ENCODE results near the gene PHLDB2. TPM values are rescaled to one million over a fixed set of nuclear protein-coding genes. Genes with fewer than 3 reads are reported as not detected.
"Not testable (repeated sequence)": the region's sequence is repeated elsewhere in the genome, so short reads cannot be mapped to it uniquely, and the experiment has no call there.

PHLDB2 gene
- total RNA-seq (2012; rRNA removed): 31.7 and 36.0 TPM in 2 replicates

GRCh38 chr3:111859061-111859973 lies at the start of gene PHLDB2:
PHLDB2 (plus strand) TSS chr3:111859265; CDS start chr3:111884078, 24,813 bp downstream.
- Histone ChIP-seq H3K27me3 (ENCODE audit: control insufficient read depth, insufficient read depth, low read length) (no peaks in the 10 kb centered on the region), H3K9ac (ENCODE audit: low read depth, low read length) (peak within 1 kb of the TSS; percentile 93), H3K4me3 (ENCODE audit: low read length) (peak within 1 kb of the TSS; percentile 72), H3K9me3 (replicated peaks; ENCODE audit: low read length) (no peaks in the 10 kb centered on the region), H3K4me2 (ENCODE audit: low read length) (peak within 1 kb of the TSS; percentile 94), H3K36me3 (ENCODE audit: insufficient read depth, low read length) (no peaks in the 10 kb centered on the region), H3K4me1 (ENCODE audit: control insufficient read depth, insufficient read depth, low read length) (peaks cover 39% of the 10 kb centered on the region)

- no peaks in the 10 kb centered on the region for H3K36me3 ChIP-seq (ENCODE audit: insufficient read depth, low read length)
- no peak overlapping the region for H3K4me3 ChIP-seq (ENCODE audit: low read length)
- H3K27me3 ChIP-seq (ENCODE audit: control insufficient read depth, insufficient read depth, low read length): no peaks in the 10 kb centered on the region
- H3K9me3 ChIP-seq (replicated peaks; ENCODE audit: low read length): no peaks in the 10 kb centered on the region
- peak overlapping the region; percentile 35 for H3K9ac ChIP-seq (ENCODE audit: low read depth, low read length)
- peak overlapping the region; percentile 51 for H3K4me2 ChIP-seq (ENCODE audit: low read length)
- H3K4me1 ChIP-seq (ENCODE audit: control insufficient read depth, insufficient read depth, low read length): peaks cover 53% of the 10 kb centered on the region
Measured at GRCh38 chr3:111810909-111811308, 48.2 kb upstream of the PHLDB2 start.

DNA sequence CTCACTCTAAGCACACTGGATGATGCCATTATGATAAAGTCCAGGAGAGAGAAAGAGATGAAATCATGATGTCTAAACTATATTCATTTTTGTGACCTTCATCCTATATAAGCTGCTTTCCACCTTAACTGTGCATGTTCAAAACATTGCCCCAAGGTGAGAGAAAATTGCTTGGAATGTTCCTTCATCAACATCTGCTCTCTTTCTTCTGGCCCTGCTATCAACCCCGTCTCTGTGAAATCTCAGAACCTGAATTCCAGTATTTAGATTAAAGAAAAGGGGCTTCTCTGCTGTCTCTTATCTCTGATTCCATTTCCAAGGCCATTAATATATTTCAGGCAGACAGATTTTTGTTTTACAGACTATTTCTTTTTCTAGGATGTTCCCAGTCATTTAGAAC lies 47.3 kb upstream of the PHLDB2 start:
- H3K4me1 ChIP-seq (ENCODE audit: control insufficient read depth, insufficient read depth, low read length): peaks cover 53% of the 10 kb centered on the region
- H3K27me3 ChIP-seq (ENCODE audit: control insufficient read depth, insufficient read depth, low read length): no peaks in the 10 kb centered on the region
- no peaks in the 10 kb centered on the region for H3K9me3 ChIP-seq (replicated peaks; ENCODE audit: low read length)
- H3K36me3 ChIP-seq (ENCODE audit: insufficient read depth, low read length): no peaks in the 10 kb centered on the region
- no peak overlapping the region for H3K9ac ChIP-seq (ENCODE audit: low read depth, low read length)
- no peak overlapping the region for H3K4me3 ChIP-seq (ENCODE audit: low read length)
- H3K4me2 ChIP-seq (ENCODE audit: low read length): no peak overlapping the region

GRCh38 chr3:111812701-111813100 lies 46.4 kb upstream of the PHLDB2 start:
- no peaks in the 10 kb centered on the region for H3K36me3 ChIP-seq (ENCODE audit: insufficient read depth, low read length)
- no peaks in the 10 kb centered on the region for H3K27me3 ChIP-seq (ENCODE audit: control insufficient read depth, insufficient read depth, low read length)
- H3K4me1 ChIP-seq (ENCODE audit: control insufficient read depth, insufficient read depth, low read length): peaks cover 53% of the 10 kb centered on the region
- H3K9me3 ChIP-seq (replicated peaks; ENCODE audit: low read length): no peaks in the 10 kb centered on the region
- no peak overlapping the region for H3K9ac ChIP-seq (ENCODE audit: low read depth, low read length)
- H3K4me3 ChIP-seq (ENCODE audit: low read length): no peak overlapping the region
- no peak overlapping the region for H3K4me2 ChIP-seq (ENCODE audit: low read length)

- no peaks in the 10 kb centered on the region for H3K9me3 ChIP-seq (replicated peaks; ENCODE audit: low read length)
- no peaks in the 10 kb centered on the region for H3K36me3 ChIP-seq (ENCODE audit: insufficient read depth, low read length)
- no peak overlapping the region for H3K4me3 ChIP-seq (ENCODE audit: low read length)
- H3K27me3 ChIP-seq (ENCODE audit: control insufficient read depth, insufficient read depth, low read length): no peaks in the 10 kb centered on the region
- H3K4me1 ChIP-seq (ENCODE audit: control insufficient read depth, insufficient read depth, low read length): peaks cover 46% of the 10 kb centered on the region
- no peak overlapping the region for H3K4me2 ChIP-seq (ENCODE audit: low read length)
- no peak overlapping the region for H3K9ac ChIP-seq (ENCODE audit: low read depth, low read length)
Measured at GRCh38 chr3:111813441-111813840, 45.6 kb upstream of the PHLDB2 start.

DNA sequence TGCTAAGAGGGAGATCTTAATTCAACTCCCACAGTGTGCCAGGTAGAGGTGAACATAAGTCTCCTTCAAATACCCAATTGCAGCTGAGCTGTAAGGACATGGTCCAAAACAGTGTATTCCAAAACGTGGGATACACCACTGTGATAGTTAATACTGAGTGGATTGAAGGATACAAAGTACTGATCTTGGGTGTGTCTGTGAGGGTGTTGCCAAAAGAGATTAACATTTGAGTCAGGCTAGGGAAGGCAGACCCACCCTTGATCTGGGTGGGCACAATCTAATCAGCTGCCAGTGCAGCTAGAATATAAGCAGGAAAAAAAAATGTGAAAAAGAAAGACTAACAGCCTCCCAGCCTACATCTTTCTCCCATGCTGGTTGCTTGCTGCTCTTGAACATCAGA lies 45.1 kb upstream of the PHLDB2 start:
- Histone ChIP-seq H3K9me3 (replicated peaks; ENCODE audit: low read length) (no peaks in the 10 kb centered on the region), H3K27me3 (ENCODE audit: control insufficient read depth, insufficient read depth, low read length) (no peaks in the 10 kb centered on the region), H3K9ac (ENCODE audit: low read depth, low read length) (no peak overlapping the region), H3K4me2 (ENCODE audit: low read length) (no peak overlapping the region), H3K36me3 (ENCODE audit: insufficient read depth, low read length) (no peaks in the 10 kb centered on the region), H3K4me3 (ENCODE audit: low read length) (no peak overlapping the region), H3K4me1 (ENCODE audit: control insufficient read depth, insufficient read depth, low read length) (peaks cover 40% of the 10 kb centered on the region)

- H3K36me3 ChIP-seq (ENCODE audit: insufficient read depth, low read length); H3K9me3 ChIP-seq (replicated peaks; ENCODE audit: low read length); H3K27me3 ChIP-seq (ENCODE audit: control insufficient read depth, insufficient read depth, low read length); H3K4me2 ChIP-seq (ENCODE audit: low read length); H3K4me3 ChIP-seq (ENCODE audit: low read length); H3K9ac ChIP-seq (ENCODE audit: low read depth, low read length): not testable (repeated sequence)
- peaks cover 12% of the 10 kb centered on the region for H3K4me1 ChIP-seq (ENCODE audit: control insufficient read depth, insufficient read depth, low read length)
Measured at GRCh38 chr3:111816771-111817170, 42.3 kb upstream of the PHLDB2 start.

DNA sequence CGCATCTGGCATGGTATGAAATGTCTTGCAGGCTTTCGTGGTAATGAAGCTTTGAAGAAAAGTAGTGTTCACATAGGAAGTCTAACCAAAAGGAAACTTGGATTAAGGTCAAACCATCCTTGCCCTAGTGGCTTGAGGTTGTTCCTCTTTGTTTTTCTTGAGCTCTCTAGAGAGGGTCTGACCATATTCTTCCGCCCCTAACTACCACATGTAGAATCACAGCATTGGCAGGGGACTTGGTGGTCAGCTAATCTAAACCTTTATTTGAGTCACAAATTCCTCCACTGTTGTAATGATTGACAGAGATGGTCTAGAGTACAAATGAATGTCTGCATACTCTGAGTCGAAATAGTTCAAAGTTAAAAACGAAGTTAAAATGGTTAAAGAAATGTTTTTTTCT lies 39.1 kb upstream of the PHLDB2 start:
- H3K36me3 ChIP-seq (ENCODE audit: insufficient read depth, low read length): no peaks in the 10 kb centered on the region
- no peaks in the 10 kb centered on the region for H3K9me3 ChIP-seq (replicated peaks; ENCODE audit: low read length)
- H3K9ac ChIP-seq (ENCODE audit: low read depth, low read length): no peak overlapping the region
- H3K4me1 ChIP-seq (ENCODE audit: control insufficient read depth, insufficient read depth, low read length): no peaks in the 10 kb centered on the region
- H3K4me3 ChIP-seq (ENCODE audit: low read length): no peak overlapping the region
- no peak overlapping the region for H3K4me2 ChIP-seq (ENCODE audit: low read length)
- H3K27me3 ChIP-seq (ENCODE audit: control insufficient read depth, insufficient read depth, low read length): no peaks in the 10 kb centered on the region

GRCh38 chr3:111820651-111821050 lies 38.4 kb upstream of the PHLDB2 start:
- H3K36me3 ChIP-seq (ENCODE audit: insufficient read depth, low read length): no peaks in the 10 kb centered on the region
- no peaks in the 10 kb centered on the region for H3K9me3 ChIP-seq (replicated peaks; ENCODE audit: low read length)
- H3K4me3 ChIP-seq (ENCODE audit: low read length): no peak overlapping the region
- H3K27me3 ChIP-seq (ENCODE audit: control insufficient read depth, insufficient read depth, low read length): no peaks in the 10 kb centered on the region
- no peak overlapping the region for H3K9ac ChIP-seq (ENCODE audit: low read depth, low read length)
- H3K4me1 ChIP-seq (ENCODE audit: control insufficient read depth, insufficient read depth, low read length): no peaks in the 10 kb centered on the region
- H3K4me2 ChIP-seq (ENCODE audit: low read length): no peak overlapping the region

- H3K4me3 ChIP-seq (ENCODE audit: low read length): no peak overlapping the region
- H3K36me3 ChIP-seq (ENCODE audit: insufficient read depth, low read length): no peaks in the 10 kb centered on the region
- H3K4me2 ChIP-seq (ENCODE audit: low read length): no peak overlapping the region
- no peaks in the 10 kb centered on the region for H3K4me1 ChIP-seq (ENCODE audit: control insufficient read depth, insufficient read depth, low read length)
- no peak overlapping the region for H3K9ac ChIP-seq (ENCODE audit: low read depth, low read length)
- H3K27me3 ChIP-seq (ENCODE audit: control insufficient read depth, insufficient read depth, low read length): no peaks in the 10 kb centered on the region
- H3K9me3 ChIP-seq (replicated peaks; ENCODE audit: low read length): no peaks in the 10 kb centered on the region
Measured at GRCh38 chr3:111821891-111822290, 37.2 kb upstream of the PHLDB2 start.

- H3K36me3 ChIP-seq (ENCODE audit: insufficient read depth, low read length): no peaks in the 10 kb centered on the region
- H3K27me3 ChIP-seq (ENCODE audit: control insufficient read depth, insufficient read depth, low read length): no peaks in the 10 kb centered on the region
- no peak overlapping the region for H3K4me2 ChIP-seq (ENCODE audit: low read length)
- H3K4me3 ChIP-seq (ENCODE audit: low read length): no peak overlapping the region
- no peaks in the 10 kb centered on the region for H3K9me3 ChIP-seq (replicated peaks; ENCODE audit: low read length)
- H3K4me1 ChIP-seq (ENCODE audit: control insufficient read depth, insufficient read depth, low read length): no peaks in the 10 kb centered on the region
- H3K9ac ChIP-seq (ENCODE audit: low read depth, low read length): no peak overlapping the region
Measured at GRCh38 chr3:111822804-111823203, 36.3 kb upstream of the PHLDB2 start.

GRCh38 chr3:111823341-111823855 lies 35.7 kb upstream of the PHLDB2 start:
- Histone ChIP-seq H3K9me3 (replicated peaks; ENCODE audit: low read length) (no peaks in the 10 kb centered on the region), H3K36me3 (ENCODE audit: insufficient read depth, low read length) (no peaks in the 10 kb centered on the region), H3K4me1 (ENCODE audit: control insufficient read depth, insufficient read depth, low read length) (no peaks in the 10 kb centered on the region), H3K27me3 (ENCODE audit: control insufficient read depth, insufficient read depth, low read length) (no peaks in the 10 kb centered on the region), H3K4me3 (ENCODE audit: low read length) (no peak overlapping the region), H3K4me2 (ENCODE audit: low read length) (no peak overlapping the region), H3K9ac (ENCODE audit: low read depth, low read length) (no peak overlapping the region)
